HG03342 (cell line): Measurements from ENCODE around the gene SUMF2.
A peak's percentile ranks its signal among the peaks of the same experiment; 100 is the strongest.
"Not testable (repeated sequence)": the region's sequence is repeated elsewhere in the genome, so short reads cannot be mapped to it uniquely, and the experiment has no call there.

Experiments used
- ATAC-seq: cut with Tn5 transposase; IDR thresholded peaks from one replicate; pipeline ENCODE4 v1.9.1; 2021; ENCODE audit warnings: mild to moderate bottlenecking, moderate library complexity; ENCODE audit not compliant: unreplicated experiment

SUMF2 gene

GRCh38 chr7:56053993-56054392, 10.1 kb upstream of the SUMF2 start:
- ATAC-seq, result no peak

- no peak for ATAC-seq
These were observed 1.7 kb upstream of the SUMF2 start for GRCh38 chr7:56062382-56062781.

- no peak for ATAC-seq
These were observed 595 bp upstream of the SUMF2 start for GRCh38 chr7:56063500-56063881.

- ATAC-seq, result not testable (repeated sequence)
These were observed 2.3 kb downstream of the SUMF2 start for GRCh38 chr7:56066376-56066775.

GRCh38 chr7:56074371-56074791, 10.3 kb downstream of the SUMF2 start:
- ATAC-seq, result peak; percentile 88

GRCh38 chr7:56077681-56078080, 13.6 kb downstream of the SUMF2 start:
- no peak for ATAC-seq

GRCh38 chr7:56078196-56078595, 14.1 kb downstream of the SUMF2 start:
- no peak for ATAC-seq

GRCh38 chr7:56079450-56080185, 15.5 kb downstream of the SUMF2 start:
- no peak for ATAC-seq

GRCh38 chr7:56080726-56081435, 16.8 kb downstream of the SUMF2 start:
- not testable (repeated sequence) for ATAC-seq

- no peak for ATAC-seq
These were observed 17.7 kb downstream of the SUMF2 start for GRCh38 chr7:56081626-56082340.

- ATAC-seq, result no peak
These were observed 19.2 kb downstream of the SUMF2 start for GRCh38 chr7:56083150-56083785.

GRCh38 chr7:56086761-56087160, 22.7 kb downstream of the SUMF2 start:
- ATAC-seq, result no peak

- no peak for ATAC-seq
These were observed 23.4 kb downstream of the SUMF2 start for GRCh38 chr7:56087445-56087844.

- no peak for ATAC-seq
These were observed 27.5 kb downstream of the SUMF2 start for GRCh38 chr7:56091591-56091990.

GRCh38 chr7:56092388-56092787, 28.3 kb downstream of the SUMF2 start:
- not testable (repeated sequence) for ATAC-seq

- ATAC-seq, result no peak
These were observed 28.9 kb downstream of the SUMF2 start, which contains the start of gene PHKG1 for GRCh38 chr7:56092789-56093531. Gene PHKG1, minus strand, starts transcription at chr7:56092952. Its CDS starts 4,011 bp downstream, at chr7:56088941.

GRCh38 chr7:56097700-56098099, 33.6 kb downstream of the SUMF2 start:
- ATAC-seq, result no peak

GRCh38 chr7:56098187-56099008, 34.3 kb downstream of the SUMF2 start:
- ATAC-seq, result not testable (repeated sequence)

GRCh38 chr7:56099653-56100052, 35.6 kb downstream of the SUMF2 start:
- no peak for ATAC-seq

GRCh38 chr7:56104138-56104537, 40.1 kb downstream of the SUMF2 start:
- ATAC-seq, result not testable (repeated sequence)
